HG02678 (cell line): ENCODE measurements around the gene RBM7.

Experiments
- ATAC-seq: cut with Tn5 transposase; IDR thresholded peaks from one replicate; pipeline ENCODE4 v1.9.1; 2021; ENCODE audit warnings: mild to moderate bottlenecking, moderate library complexity; ENCODE audit not compliant: unreplicated experiment

RBM7 gene

DNA sequence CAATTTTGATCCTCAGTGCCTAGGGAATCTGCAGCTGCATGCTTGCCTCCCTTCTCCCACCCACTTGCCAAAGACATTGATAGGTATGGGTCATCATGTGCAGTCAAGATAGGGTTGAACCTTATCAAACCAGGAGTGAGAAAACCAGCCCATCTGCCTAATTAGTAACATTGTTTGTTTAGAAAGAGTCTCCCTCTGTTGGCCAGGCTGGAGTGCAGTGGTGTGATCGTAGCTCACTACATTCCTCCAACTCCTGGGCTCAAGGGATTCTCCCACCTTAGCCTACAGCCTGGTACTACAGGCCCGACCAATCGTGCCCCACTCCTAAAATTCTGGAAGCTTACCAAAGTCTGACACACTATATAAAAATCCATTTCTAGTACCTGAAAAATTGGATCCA, 4.7 kb upstream of the RBM7 start:
- no peak for ATAC-seq

DNA sequence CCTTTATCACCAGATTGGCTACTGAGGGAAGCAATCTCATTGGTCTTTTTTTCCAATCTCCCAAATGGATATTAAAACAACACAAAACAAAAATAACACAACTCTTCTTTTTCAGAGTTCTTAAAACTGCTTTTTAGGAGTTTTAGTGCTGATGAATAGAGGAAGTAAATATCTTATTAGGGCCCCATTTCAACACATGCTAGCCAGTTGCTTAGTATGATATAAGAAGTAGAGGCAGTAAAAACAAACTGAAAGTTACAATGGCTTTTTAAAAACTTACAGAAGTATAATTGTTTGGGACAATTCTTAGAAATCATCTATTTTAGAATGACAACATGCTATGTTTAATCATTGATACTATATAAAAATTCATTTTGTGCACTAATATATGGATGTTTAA, 3.5 kb upstream of the RBM7 start:
- ATAC-seq: no peak

DNA sequence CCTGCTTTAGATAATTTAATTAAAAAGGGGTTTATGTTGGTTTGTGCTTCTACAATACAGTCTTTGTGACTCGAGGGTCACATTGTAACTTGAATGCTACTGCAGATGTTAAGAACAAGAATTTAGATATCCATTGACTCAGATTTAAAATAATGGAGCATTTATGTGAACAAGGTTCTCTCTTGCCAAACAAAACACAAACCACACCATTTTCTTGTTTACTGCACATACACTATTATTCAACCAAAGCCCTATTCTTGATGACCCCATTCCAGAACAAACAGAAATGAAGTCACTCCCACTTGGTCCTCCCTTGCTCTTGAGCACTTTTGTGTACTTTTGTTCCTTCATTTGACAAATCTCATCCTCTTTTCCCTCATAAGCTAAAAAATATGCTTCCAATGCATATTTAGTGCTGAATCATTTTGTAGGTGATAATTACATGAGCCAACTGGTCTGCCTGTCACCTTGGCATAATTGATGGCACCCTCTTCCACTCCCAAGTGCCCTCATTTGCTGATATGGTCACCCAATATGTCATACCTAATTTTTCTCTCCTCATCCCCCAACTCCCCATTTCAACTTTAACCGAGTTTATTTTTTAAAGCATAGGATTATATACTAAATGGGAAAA, 3.0 kb upstream of the RBM7 start:
- ATAC-seq: no peak

DNA sequence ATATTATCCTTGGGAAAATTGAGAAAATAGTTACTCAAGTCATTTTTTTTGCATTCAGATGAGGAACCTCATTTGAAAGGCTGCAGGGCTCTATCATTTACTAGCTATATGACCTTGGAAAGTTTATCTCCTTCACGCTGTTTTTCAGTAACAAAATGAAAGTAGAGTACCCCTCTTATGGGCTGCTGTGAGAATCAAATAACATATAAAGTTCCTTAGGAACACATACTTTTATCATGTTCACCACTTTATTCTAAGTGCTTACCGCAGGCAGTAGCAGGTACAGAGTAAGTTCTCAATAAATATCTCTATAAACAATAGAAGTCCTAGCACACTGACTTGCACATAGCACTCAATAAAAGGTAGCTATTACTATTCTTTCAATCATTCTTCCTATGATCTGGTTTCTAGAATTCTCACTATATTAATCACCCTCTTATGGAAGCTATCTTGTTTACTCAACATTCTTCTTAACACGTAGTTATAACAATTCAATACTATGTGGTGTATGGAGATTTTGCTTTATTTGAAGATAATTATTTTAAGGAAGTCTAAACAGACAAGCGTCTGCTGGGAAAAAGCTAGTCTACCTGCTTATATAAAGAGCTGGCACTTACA, 2.1 kb upstream of the RBM7 start:
- no peak for ATAC-seq

DNA sequence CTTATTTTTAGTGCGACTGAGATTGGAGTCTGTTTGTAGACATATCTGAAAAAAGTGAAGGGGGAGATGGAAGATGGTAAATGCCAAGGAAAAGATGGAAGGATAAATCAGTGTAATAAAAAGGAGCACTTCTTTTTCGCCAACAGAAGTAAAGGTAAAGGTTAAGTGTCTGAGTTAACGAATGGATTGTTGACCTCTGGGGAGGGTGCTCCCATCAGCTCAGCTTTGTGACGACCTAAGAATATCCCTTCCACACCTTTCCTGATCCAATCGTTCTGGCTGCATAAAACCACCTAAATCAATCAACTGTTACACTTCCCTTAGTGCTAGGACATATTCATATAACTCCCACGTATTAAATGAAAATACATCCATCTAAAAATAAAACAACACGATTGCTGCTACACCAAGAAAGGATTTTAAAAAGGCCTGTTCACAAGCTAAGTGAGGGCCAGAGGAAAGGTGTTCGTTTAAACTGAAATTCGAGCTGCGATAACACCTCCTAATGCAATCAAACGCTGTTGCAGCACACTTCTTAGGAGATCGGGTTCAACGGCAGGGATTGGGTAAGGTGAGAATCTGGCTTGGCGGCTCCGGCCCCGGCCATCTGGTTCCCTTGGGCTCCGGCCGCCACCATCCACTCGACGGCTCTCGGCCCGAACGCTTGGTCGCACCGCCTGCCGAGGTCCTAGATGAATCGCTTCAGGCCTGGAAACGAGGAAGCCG, 813 bp upstream of the RBM7 start:
- peak; percentile 25 for ATAC-seq

DNA sequence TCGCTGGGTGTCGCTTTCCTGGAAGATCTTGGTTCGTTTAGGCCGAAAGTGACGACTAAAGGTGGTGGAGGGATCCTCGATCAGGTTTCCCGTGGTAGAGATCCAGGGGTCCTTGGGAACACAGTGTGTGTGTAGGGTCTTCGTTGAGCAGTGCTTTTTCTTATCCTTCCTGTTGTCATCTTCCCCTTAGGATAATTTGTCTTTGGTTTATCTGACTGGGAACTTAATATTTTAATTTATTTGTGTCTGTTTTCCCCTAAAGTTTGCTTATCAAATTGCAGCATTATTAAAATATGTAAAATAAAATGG, 403 bp downstream of the RBM7 start:
- ATAC-seq: no peak

DNA sequence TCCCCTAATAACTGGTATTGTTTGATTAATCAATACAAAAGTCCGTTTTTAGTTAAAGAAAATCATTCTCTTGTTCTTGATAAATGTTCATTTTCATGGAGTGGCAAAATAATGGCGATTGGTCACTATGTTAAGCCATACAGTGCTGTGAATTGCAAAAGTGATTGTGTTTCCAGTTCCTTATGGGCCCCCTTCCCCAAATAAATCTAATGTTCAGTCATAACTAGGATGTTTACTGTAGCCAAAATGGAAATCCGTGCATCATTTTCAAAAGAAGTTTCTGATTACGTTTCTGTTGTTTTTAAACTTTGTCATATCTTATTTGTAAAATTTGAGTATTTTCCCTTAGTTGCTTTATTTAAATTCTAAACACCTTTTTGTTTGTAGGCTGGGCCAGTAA, 845 bp downstream of the RBM7 start:
- no peak for ATAC-seq

- ATAC-seq: no peak
Measured at GRCh38 chr11:114412946-114413345, 12.5 kb downstream of the RBM7 start.

- ATAC-seq: no peak
Measured at GRCh38 chr11:114413958-114414357, 13.5 kb downstream of the RBM7 start.

- no peak for ATAC-seq
Measured at GRCh38 chr11:114416441-114416961, 16.0 kb downstream of the RBM7 start.

- no peak for ATAC-seq
Measured at GRCh38 chr11:114426280-114426679, 25.8 kb downstream of the RBM7 start.

GRCh38 chr11:114430290-114430689, 29.8 kb downstream of the RBM7 start:
- no peak for ATAC-seq

DNA sequence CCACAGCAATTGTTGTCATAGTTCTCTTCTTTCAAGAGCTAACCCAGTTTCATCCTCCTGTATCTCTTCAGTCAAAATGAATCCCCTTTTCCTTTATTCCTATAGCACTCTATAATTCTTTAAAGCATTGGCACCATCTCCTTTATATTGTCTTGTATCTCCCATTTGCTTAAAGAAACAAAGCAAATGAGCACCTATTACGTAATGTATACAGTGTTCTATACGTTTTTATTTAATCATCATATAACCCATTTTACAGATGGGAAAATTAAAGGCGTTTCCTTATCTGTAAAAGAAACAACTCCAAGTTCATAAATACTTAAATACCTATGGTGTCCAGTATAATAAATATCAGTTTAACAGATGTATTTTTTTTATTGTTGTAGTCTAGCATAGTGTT, 32.4 kb downstream of the RBM7 start:
- ATAC-seq: no peak

DNA sequence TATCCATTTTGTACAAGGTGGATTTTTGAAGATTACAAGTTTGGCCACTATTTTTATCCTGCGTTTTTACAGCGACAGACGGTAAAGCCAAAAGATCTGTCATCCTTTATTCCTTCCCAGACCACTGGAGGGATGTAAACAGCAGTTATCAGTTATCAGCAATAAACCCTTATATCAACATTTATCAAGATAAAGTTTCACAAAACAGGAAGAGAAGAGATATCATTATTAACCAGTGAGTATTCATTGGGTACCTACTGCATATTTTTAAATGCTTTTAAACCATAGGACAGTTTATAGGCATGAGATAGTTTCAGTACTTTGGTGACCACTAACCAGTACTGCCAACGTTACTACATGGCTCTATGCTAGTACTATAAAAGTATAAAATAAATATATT, 32.9 kb downstream of the RBM7 start:
- no peak for ATAC-seq

DNA sequence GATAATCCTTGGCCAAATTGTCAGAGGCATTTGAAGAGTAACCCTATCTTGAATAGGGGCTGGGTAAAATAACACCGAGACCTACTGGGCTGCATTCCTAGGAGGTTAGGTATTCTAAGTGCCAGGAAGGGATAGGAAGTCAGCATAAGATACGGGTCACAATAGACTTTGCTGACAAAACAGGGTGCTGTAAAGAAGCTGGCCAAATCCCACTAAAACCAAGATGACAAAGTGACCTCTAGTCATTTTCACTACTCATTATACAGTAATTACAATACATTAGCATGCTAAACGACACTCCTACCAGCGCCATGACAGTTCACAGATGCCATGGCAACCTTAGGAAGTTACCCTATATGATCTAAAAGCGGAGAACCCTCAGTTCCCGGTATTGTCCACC, 37.8 kb downstream of the RBM7 start:
- no peak for ATAC-seq

DNA sequence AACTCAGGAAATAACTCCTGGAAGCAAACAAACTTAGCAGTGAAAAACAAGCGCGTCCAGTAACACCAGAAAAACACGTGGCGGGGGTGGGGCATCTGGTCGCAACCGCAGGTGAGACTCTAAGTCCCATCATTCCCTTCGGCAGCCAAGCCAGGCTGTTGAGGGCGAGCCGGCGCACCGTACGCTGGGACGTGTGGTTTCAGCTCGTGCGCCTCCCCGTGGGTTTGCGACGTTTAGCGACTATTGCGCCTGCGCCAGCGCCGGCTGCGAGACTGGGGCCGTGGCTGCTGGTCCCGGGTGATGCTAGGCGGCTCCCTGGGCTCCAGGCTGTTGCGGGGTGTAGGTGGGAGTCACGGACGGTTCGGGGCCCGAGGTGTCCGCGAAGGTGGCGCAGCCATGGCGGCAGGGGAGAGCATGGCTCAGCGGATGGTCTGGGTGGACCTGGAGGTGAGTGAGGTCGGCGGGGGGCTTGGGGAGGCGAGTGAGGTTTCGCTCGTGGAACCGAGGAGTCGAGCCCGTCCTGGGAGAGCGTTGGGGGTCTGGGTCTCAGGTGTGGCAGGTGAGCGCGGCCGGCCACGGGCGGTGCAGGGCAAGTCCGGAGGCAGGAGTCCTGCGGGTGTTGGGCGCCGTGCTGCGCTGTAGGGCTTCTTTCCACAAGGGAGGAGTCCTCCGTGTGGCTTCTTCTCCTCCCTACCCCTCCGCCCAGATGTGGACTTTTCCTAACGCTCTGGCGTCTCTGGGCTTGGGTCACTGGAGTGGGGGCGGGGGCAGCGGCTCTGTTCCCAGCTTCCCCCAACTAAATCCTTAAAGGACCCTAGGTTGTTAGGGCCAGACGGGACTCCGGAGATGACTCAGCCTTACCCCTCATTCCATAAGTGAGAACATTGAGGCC, 39.0 kb downstream of the RBM7 start, which contains the start of gene REXO2:
Gene REXO2, plus strand, starts transcription at position 239 of the 892 bp plus-strand sequence. Its CDS starts 62 bp downstream, at position 301.
- ATAC-seq: peak; percentile 99

- ATAC-seq: no peak
Measured at GRCh38 chr11:114440121-114440860, 39.8 kb downstream of the RBM7 start.

DNA sequence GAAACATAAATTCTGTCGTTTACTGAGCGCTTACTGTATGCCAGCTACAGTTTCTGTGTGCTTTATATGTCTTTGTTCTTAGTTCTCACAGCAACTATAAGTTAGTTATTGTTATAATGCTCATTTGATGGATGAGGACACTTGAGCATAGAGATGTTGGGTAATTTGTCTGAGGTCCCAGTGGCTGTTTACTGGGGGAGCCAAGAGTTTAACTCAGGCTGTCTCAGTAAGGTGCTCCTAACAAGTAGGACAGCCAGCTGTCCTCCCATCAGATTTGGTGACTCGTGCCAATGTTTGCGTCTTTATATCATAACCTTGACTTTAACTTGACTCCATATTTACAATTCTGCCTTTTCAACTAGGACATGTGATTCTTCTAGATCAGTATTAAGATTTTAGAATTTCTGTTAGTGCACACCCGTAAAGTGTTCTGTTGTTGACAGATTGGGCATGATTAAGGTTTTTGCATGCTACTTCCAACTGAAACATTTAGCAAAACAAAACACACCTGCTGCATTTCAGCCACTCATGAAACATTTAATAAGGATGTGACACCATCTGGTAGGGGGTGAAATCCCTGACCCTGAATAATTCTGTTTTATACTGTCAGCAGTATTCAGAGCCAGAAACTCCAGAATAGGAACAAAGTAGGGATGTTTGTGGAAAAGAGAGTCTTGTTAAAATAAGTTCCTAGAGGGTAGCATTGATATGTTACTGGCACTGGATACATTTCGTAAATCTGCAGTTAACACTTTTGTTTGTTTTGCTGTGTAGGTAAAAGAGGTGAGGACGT, 40.7 kb downstream of the RBM7 start:
- no peak for ATAC-seq

GRCh38 chr11:114441921-114442320, 41.5 kb downstream of the RBM7 start:
- ATAC-seq: no peak

DNA sequence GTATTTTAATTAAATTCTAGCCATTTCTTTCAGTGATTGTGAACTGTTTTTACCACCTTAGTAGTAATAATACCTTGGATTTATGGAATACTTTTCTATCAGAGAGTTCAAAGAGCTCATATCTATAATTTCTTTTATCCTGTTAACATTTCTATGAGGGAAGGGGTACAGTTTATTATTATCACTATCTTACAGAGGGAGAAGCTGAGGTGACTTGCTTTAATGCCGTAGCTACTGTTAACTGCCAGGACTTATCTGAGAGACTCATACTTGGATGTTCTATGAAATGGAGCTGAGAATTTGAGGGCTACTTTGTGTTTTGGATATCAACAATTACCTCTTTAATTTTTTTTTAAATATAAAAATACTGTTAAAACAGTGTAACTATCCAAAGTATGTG, 42.1 kb downstream of the RBM7 start:
- ATAC-seq: no peak
